H1 (cell line): ENCODE measurements around the gene TCFL5. TPM values are rescaled to one million over a fixed set of nuclear protein-coding genes. Genes with fewer than 3 reads are reported as not detected.

Source experiments
- CTCF ChIA-PET: fragments of 300-600 bp; sonication (Branson Sonifier 250); formaldehyde crosslinking; loops from one replicate; lab custom pipeline; 2021; ENCODE audit not compliant: partially characterized antibody; lab: Charles Lee
- POLR2A ChIA-PET: fragments of 300-600 bp; sonication (Branson Sonifier 250); formaldehyde crosslinking; loops from one replicate; lab custom pipeline; 2021; ENCODE audit warnings: inconsistent platforms; ENCODE audit not compliant: partially characterized antibody; lab: Charles Lee
- DNase-seq, 2 experiments: peaks; one replicate each; pipeline versions ENCODE4 v3.0.0 to v3.0.0-alpha.2; 2010 to 2022; ENCODE audit warnings: low spot score in 2 of 2, low read depth in 1 of 2, mixed read lengths in 1 of 2
- FAIRE-seq: peaks from 2 replicates; lab custom pipeline; 2011; peaks lifted over from hg19 to GRCh38; lab: Jason Lieb, UNC
- H2AFZ ChIP-seq: 2 replicates; pipeline ENCODE4 v1.8.1; 2012; ENCODE audit warnings: low read length, inconsistent platforms
- H2AK5ac ChIP-seq: 2 replicates; pipeline ENCODE4 v1.6.1; 2013; ENCODE audit warnings: low read depth, low read length
- H2BK120ac ChIP-seq: replicated peaks from 2 replicates; pipeline ENCODE3; 2013; ENCODE audit warnings: low read depth, low read length, inconsistent platforms
- H2BK12ac ChIP-seq: 2 replicates; pipeline ENCODE4 v1.6.1; 2013; ENCODE audit warnings: low read depth, low read length
- H2BK15ac ChIP-seq: 2 replicates; pipeline ENCODE4 v1.6.1; 2013; ENCODE audit warnings: low read length
- H2BK20ac ChIP-seq: 2 replicates; pipeline ENCODE4 v1.6.1; 2013; ENCODE audit warnings: low read length
- H2BK5ac ChIP-seq: 2 replicates; pipeline ENCODE4 v1.6.1; 2013; ENCODE audit warnings: low read depth, low read length
- H3K14ac ChIP-seq: 2 replicates; pipeline ENCODE4 v1.6.1; 2013; ENCODE audit warnings: inconsistent platforms; ENCODE audit not compliant: insufficient read length
- H3K18ac ChIP-seq: 2 replicates; pipeline ENCODE4 v1.6.1; 2013; ENCODE audit warnings: low read length; ENCODE audit errors: extremely low read depth
- H3K23ac ChIP-seq: 2 replicates; pipeline ENCODE4 v1.6.1; 2013; ENCODE audit warnings: inconsistent platforms; ENCODE audit not compliant: insufficient read length
- H3K23me2 ChIP-seq: 2 replicates; pipeline ENCODE4 v1.6.1; 2013; ENCODE audit warnings: low read depth, low read length
- H3K27ac ChIP-seq: 2 replicates; pipeline ENCODE4 v1.6.1; 2011; ENCODE audit warnings: low read depth, low read length, inconsistent platforms
- H3K27me3 ChIP-seq, 4 experiments: replicated peaks in 1 of 4; 1 replicate in 1 of 4; 2 replicates in 3 of 4; pipeline versions ENCODE4 v1.6.1 to v1.8.1; 2011 to 2013; ENCODE audit warnings: low read length in 3 of 4, mild to moderate bottlenecking in 3 of 4, inconsistent platforms in 2 of 4, mixed read lengths in 2 of 4, moderate library complexity in 1 of 4; ENCODE audit not compliant: control insufficient read depth in 3 of 4, insufficient read depth in 3 of 4; ENCODE audit errors: extremely low read depth in 1 of 4
- H3K36me3 ChIP-seq, 4 experiments: 2 replicates each; pipeline versions ENCODE4 v1.6.1 to v1.8.1; 2011 to 2013; ENCODE audit warnings: mild to moderate bottlenecking in 4 of 4, low read length in 3 of 4, moderate library complexity in 2 of 4, control low read depth in 1 of 4, inconsistent platforms in 1 of 4; ENCODE audit not compliant: insufficient read depth in 4 of 4, control insufficient read depth in 2 of 4
- H3K4ac ChIP-seq: replicated peaks from 2 replicates; pipeline ENCODE3; 2013; ENCODE audit warnings: low read length, low read depth, mixed read lengths, inconsistent platforms; ENCODE audit not compliant: insufficient read length
- H3K4me1 ChIP-seq, 4 experiments: replicated peaks in 1 of 4; 1 replicate in 1 of 4; 2 replicates in 3 of 4; pipeline versions ENCODE4 v1.6.1 to v1.8.1; 2011 to 2013; ENCODE audit warnings: low read length in 3 of 4, inconsistent platforms in 2 of 4, mixed read lengths in 1 of 4; ENCODE audit not compliant: insufficient read depth in 4 of 4, control insufficient read depth in 3 of 4
- H3K4me2 ChIP-seq, 2 experiments: 2 replicates each; pipeline versions ENCODE4 v1.6.1 to v1.8.1; 2011 to 2013; ENCODE audit warnings: low read depth in 2 of 2, low read length in 2 of 2, control low read depth in 1 of 2, inconsistent platforms in 1 of 2, mild to moderate bottlenecking in 1 of 2; ENCODE audit not compliant: insufficient read depth in 1 of 2
- H3K4me3 ChIP-seq, 4 experiments: fragments of 200-600, 300-600 bp in 1 of 4; sonication (generic), shearing (Covaris generic), sonication (Bioruptor Twin) in 1 of 4; 2 replicates each; pipeline versions ENCODE4 v1.5.1 to v1.8.1; 2011 to 2016; ENCODE audit warnings: low read length in 4 of 4, low read depth in 3 of 4, control low read depth in 2 of 4, inconsistent platforms in 2 of 4, mild to moderate bottlenecking in 2 of 4, mixed read lengths in 1 of 4, moderate library complexity in 1 of 4; ENCODE audit not compliant: insufficient read depth in 2 of 4; ENCODE audit errors: extremely low read depth in 1 of 4
- H3K56ac ChIP-seq: replicated peaks from 2 replicates; pipeline ENCODE3; 2013; ENCODE audit warnings: low read depth, mild to moderate bottlenecking, mixed read lengths, low read length, inconsistent platforms; ENCODE audit not compliant: insufficient read length
- H3K79me1 ChIP-seq: 2 replicates; pipeline ENCODE4 v1.6.1; 2013; ENCODE audit warnings: low read depth, low read length, control low read depth
- H3K79me2 ChIP-seq, 2 experiments: 2 replicates each; pipeline versions ENCODE4 v1.6.1 to v1.8.1; 2012 to 2013; ENCODE audit warnings: low read length in 2 of 2, mild to moderate bottlenecking in 2 of 2, inconsistent platforms in 1 of 2; ENCODE audit not compliant: insufficient read depth in 2 of 2, control insufficient read depth in 1 of 2
- H3K9ac ChIP-seq, 4 experiments: replicated peaks in 1 of 4; 1 replicate in 1 of 4; 2 replicates in 3 of 4; pipeline versions ENCODE4 v1.6.1 to v1.8.1; 2011 to 2013; ENCODE audit warnings: low read depth in 3 of 4, low read length in 3 of 4, control low read depth in 2 of 4, mild to moderate bottlenecking in 2 of 4, moderate library complexity in 2 of 4, inconsistent platforms in 1 of 4; ENCODE audit errors: extremely low read depth in 1 of 4
- H3K9me3 ChIP-seq, 2 experiments: 2 replicates each; pipeline versions ENCODE4 v1.6.1 to v1.8.1; 2012 to 2013; ENCODE audit warnings: mild to moderate bottlenecking in 2 of 2, moderate library complexity in 2 of 2, control low read depth in 1 of 2, inconsistent platforms in 1 of 2, low read depth in 1 of 2, low read length in 1 of 2, mixed read lengths in 1 of 2; ENCODE audit not compliant: insufficient read depth in 2 of 2
- H4K20me1 ChIP-seq, 2 experiments: replicated peaks in 1 of 2; 2 replicates each; pipeline versions ENCODE3 to v1.8.1; 2011 to 2013; ENCODE audit warnings: inconsistent platforms in 2 of 2, low read length in 2 of 2, mild to moderate bottlenecking in 1 of 2; ENCODE audit not compliant: insufficient read depth in 2 of 2, control insufficient read depth in 1 of 2
- H4K5ac ChIP-seq: 2 replicates; pipeline ENCODE4 v1.6.1; 2013; ENCODE audit warnings: low read length, low read depth, mixed read lengths, inconsistent platforms; ENCODE audit not compliant: insufficient read length
- H4K8ac ChIP-seq: 2 replicates; pipeline ENCODE4 v1.8.0; 2013; ENCODE audit warnings: mild to moderate bottlenecking, moderate library complexity, low read length, inconsistent platforms; ENCODE audit not compliant: insufficient read depth; ENCODE audit errors: extremely low read depth
- H4K91ac ChIP-seq: replicated peaks from 2 replicates; pipeline ENCODE3; 2013; ENCODE audit warnings: low read length, mixed read lengths, inconsistent platforms; ENCODE audit not compliant: insufficient read length
- ATF3 ChIP-seq: IDR thresholded peaks from 2 replicates; pipeline ENCODE4 v1.6.1; 2011; ENCODE audit warnings: low read depth, mild to moderate bottlenecking, low read length; ENCODE audit not compliant: insufficient read depth
- EP300 ChIP-seq, 2 experiments: IDR thresholded peaks; 1 replicate in 1 of 2; 2 replicates in 1 of 2; pipeline ENCODE4 v1.6.1; 2011 to 2012; ENCODE audit warnings: low read depth in 2 of 2, low read length in 2 of 2, mild to moderate bottlenecking in 2 of 2, borderline replicate concordance in 1 of 2, inconsistent platforms in 1 of 2, moderate library complexity in 1 of 2
- GABPA ChIP-seq: IDR thresholded peaks from 2 replicates; pipeline ENCODE4 v1.6.1; 2011; ENCODE audit warnings: mild to moderate bottlenecking, low read length, moderate library complexity, borderline replicate concordance; ENCODE audit not compliant: insufficient read depth
- JUN ChIP-seq: IDR thresholded peaks from 2 replicates; pipeline ENCODE4 v1.6.1; 2011; ENCODE audit warnings: low read depth, mild to moderate bottlenecking, improper control_type of control experiment, low read length
- PHF8 ChIP-seq: fragments of 200-600 bp; sonication (generic); conservative IDR thresholded peaks from 2 replicates; pipeline ENCODE4 v1.7.1; 2012; ENCODE audit warnings: low read depth, mild to moderate bottlenecking, inconsistent platforms, low read length, moderate library complexity
- POU5F1 ChIP-seq: IDR thresholded peaks from 2 replicates; pipeline ENCODE4 v1.6.1; 2011; ENCODE audit warnings: low read depth, mild to moderate bottlenecking, low read length, moderate library complexity
- SP1 ChIP-seq: IDR thresholded peaks from 2 replicates; pipeline ENCODE4 v1.6.1; 2011; ENCODE audit warnings: low read depth, low read length
- WGBS, 2 experiments: shearing (Covaris generic) in 1 of 2; methylation state at CpG; one replicate each; pipeline versions ENCODE4 v1.1.6 to v1.1.7; 2013 to 2015; ENCODE audit warnings: low lambda C conversion rate in 2 of 2, mixed read lengths in 2 of 2, inconsistent platforms in 1 of 2, low coverage in 1 of 2, missing lambda C conversion rate in 1 of 2; ENCODE audit not compliant: insufficient replicate concordance in 2 of 2, insufficient coverage in 1 of 2, insufficient read length in 1 of 2; ENCODE audit errors: extremely low coverage in 1 of 2, missing lambda C conversion rate in 1 of 2; 5-methylcytosine and 5-hydroxymethylcytosine counted together
- polyA plus RNA-seq, 7 experiments: library from polyadenylated mRNA; depleted of rRNA in 3 of 7; stranded (reverse) in 5 of 7; unstranded in 2 of 7; fragments of >200 nt in 5 of 7; fragments of 200-250 nt in 2 of 7; gene quantifications; 1 replicate in 5 of 7; 2 replicates in 1 of 7; 4 replicates in 1 of 7; pipeline versions ENCODE4 v1.2.1 to v1.2.3, GENCODE V29; 2011 to 2013; ENCODE audit warnings: missing spikeins in 2 of 7, mixed read lengths in 2 of 7
- total RNA-seq: library from RNA; stranded (reverse); fragmentation: NEBNext Ultra II Directional; extraction: Animal tissue kit (Norgen Biotek cat#: 25700); gene quantifications from 2 replicates; pipeline ENCODE4 v1.2.1, GENCODE V29; 2021
- TF ChIP-seq, protein P1 (sequence below): IDR thresholded peaks from 2 replicates; pipeline ENCODE4 v1.6.1; 2011; ENCODE audit warnings: low read length, improper control_type of control experiment
- TF ChIP-seq, protein P2 (sequence below), 3 experiments: IDR thresholded peaks; 1 replicate in 2 of 3; 2 replicates in 1 of 3; pipeline versions ENCODE4 v1.5.1 to v1.6.1; 2011; ENCODE audit warnings: low read length in 3 of 3, mild to moderate bottlenecking in 3 of 3, inconsistent platforms in 2 of 3, low read depth in 1 of 3, moderate library complexity in 1 of 3; ENCODE audit not compliant: insufficient read depth in 1 of 3; ENCODE audit errors: control extremely low read depth in 1 of 3

The TCFL5 gene
- total and polyA plus RNA-seq, 2 of the 8 experiments (the other 6 are each of a cell fraction or from before 2014, with no cell fraction given) = 6.2 to 15.0 TPM

DNA sequence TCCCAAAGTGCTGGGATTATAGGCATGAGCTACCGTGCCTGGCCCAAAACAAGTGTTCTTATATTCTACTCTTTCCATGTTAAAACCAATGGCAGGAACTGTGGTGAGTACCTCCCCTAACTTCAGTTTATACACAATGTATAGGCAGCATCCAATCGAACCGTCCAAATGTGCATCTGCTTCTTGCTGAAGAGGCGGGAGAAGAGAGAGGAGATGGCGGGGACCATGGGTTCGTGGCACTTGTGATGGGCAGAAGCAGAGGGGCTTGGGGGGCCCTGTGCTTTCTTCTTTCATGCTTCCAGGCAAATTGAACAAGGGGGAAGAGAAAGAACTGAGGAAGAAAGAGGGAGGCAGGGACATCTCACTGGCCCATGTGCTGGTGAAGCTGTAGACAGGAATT is 11.2 kb upstream of the TCFL5 start:
- no peak overlapping the region for H2BK12ac ChIP-seq
- no peak overlapping the region for H3K18ac ChIP-seq
- H2BK15ac ChIP-seq = no peak overlapping the region; the same call in 1 of the 2 replicates
- no peak overlapping the region for H4K8ac ChIP-seq
- H3K27me3 ChIP-seq = no peaks in the 10 kb centered on the region
- no peak overlapping the region for H4K91ac ChIP-seq
- H4K20me1 ChIP-seq = peaks cover 0 to 2% of the 10 kb centered on the region in 2 experiments
- no peak overlapping the region for H2AFZ ChIP-seq
- H2AK5ac ChIP-seq = no peak overlapping the region
- H4K5ac ChIP-seq = no peak overlapping the region
- WGBS, 2 experiments = 89% methylated on average over 6 of the region's 6 CpGs; no CpG with 5 or more reads in 1 of the 2 experiments
- no peaks in the 10 kb centered on the region for H3K36me3 ChIP-seq
- no peak overlapping the region for H3K14ac ChIP-seq
- H3K23me2 ChIP-seq = no peaks in the 10 kb centered on the region
- H3K9ac ChIP-seq = no peak overlapping the region
- ChIA-PET POLR2A (interaction anchor here (1.0 to 1.2 kb wide), 2 partner anchors 11 to 55 kb away, joined by 3 to 4 read pairs; partner anchors contain the start of gene TCFL5), CTCF (interaction anchor here (0.8 to 4.9 kb wide), 7 partner anchors 18 to 147 kb away, joined by 3 to 31 read pairs (median 4); no protein-coding TSS in a partner anchor)
- DNase-seq = no peak
- H3K4me1 ChIP-seq = peaks cover 0 to 3% (median 0%) of the 10 kb centered on the region in 4 experiments; a peak in 1 of 7 replicates
- H3K9me3 ChIP-seq = no peaks in the 10 kb centered on the region; a peak in 1 of 4 replicates
- H2BK120ac ChIP-seq = no peak overlapping the region
- FAIRE-seq = no peak
- H2BK20ac ChIP-seq = no peak overlapping the region
- no peak overlapping the region for H3K27ac ChIP-seq
- H3K56ac ChIP-seq = no peak overlapping the region
- H2BK5ac ChIP-seq = no peak overlapping the region
- H3K4me2 ChIP-seq = no peak overlapping the region
- no peaks in the 10 kb centered on the region for H3K79me2 ChIP-seq
- H3K4me3 ChIP-seq = no peak overlapping the region
- no peak overlapping the region for H3K23ac ChIP-seq
- no peaks in the 10 kb centered on the region for H3K79me1 ChIP-seq
- H3K4ac ChIP-seq = no peak overlapping the region
- TF ChIP-seq, protein P1, sequence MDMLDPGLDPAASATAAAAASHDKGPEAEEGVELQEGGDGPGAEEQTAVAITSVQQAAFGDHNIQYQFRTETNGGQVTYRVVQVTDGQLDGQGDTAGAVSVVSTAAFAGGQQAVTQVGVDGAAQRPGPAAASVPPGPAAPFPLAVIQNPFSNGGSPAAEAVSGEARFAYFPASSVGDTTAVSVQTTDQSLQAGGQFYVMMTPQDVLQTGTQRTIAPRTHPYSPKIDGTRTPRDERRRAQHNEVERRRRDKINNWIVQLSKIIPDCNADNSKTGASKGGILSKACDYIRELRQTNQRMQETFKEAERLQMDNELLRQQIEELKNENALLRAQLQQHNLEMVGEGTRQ = no peak
- TF ChIP-seq POU5F1 (no peak), JUN (no peak), PHF8 (no peak), ATF3 (no peak), GABPA (no peak), EP300 (IDR thresholded peaks at IDR 0.05; ENCODE audit: borderline replicate concordance in 1 of 2, low read depth in 2 of 2, low read length in 2 of 2) (no peak), SP1 (no peak)
- TF ChIP-seq, protein P2, sequence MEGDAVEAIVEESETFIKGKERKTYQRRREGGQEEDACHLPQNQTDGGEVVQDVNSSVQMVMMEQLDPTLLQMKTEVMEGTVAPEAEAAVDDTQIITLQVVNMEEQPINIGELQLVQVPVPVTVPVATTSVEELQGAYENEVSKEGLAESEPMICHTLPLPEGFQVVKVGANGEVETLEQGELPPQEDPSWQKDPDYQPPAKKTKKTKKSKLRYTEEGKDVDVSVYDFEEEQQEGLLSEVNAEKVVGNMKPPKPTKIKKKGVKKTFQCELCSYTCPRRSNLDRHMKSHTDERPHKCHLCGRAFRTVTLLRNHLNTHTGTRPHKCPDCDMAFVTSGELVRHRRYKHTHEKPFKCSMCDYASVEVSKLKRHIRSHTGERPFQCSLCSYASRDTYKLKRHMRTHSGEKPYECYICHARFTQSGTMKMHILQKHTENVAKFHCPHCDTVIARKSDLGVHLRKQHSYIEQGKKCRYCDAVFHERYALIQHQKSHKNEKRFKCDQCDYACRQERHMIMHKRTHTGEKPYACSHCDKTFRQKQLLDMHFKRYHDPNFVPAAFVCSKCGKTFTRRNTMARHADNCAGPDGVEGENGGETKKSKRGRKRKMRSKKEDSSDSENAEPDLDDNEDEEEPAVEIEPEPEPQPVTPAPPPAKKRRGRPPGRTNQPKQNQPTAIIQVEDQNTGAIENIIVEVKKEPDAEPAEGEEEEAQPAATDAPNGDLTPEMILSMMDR (IDR thresholded peaks at IDR 0.05; ENCODE audit: control extremely low read depth in 1 of 3, insufficient read depth in 1 of 3, low read depth in 1 of 3, low read length in 3 of 3) = no peak
